K562 (cell line): ENCODE data around the gene KAZN. TPM values are rescaled to one million over a fixed set of nuclear protein-coding genes. Genes with fewer than 3 reads are reported as not detected.

Experiments used
- DIDO1 ChIP-seq: fragments of 450-650 bp; IDR thresholded peaks from 2 replicates; pipeline ENCODE4 v1.6.1; 2016; ENCODE audit warnings: low read depth, missing biosample characterization, missing genetic modification characterization
- EP300 ChIP-seq: IDR thresholded peaks from 2 replicates; pipeline ENCODE4 v1.6.1; 2012; ENCODE audit warnings: low read length, improper control_type of control experiment
- HDAC2 ChIP-seq: fragments of 450-650 bp; IDR thresholded peaks from 2 replicates; pipeline ENCODE4 v1.6.1; 2016; ENCODE audit warnings: mild to moderate bottlenecking
- KAT7 ChIP-seq: sonication (generic); formaldehyde crosslinking; IDR thresholded peaks from 2 replicates; pipeline ENCODE4 v1.8.0; 2022; ENCODE audit warnings: missing genetic modification reagents, mild to moderate bottlenecking, borderline replicate concordance
- MTA3 ChIP-seq: fragments of 450-650 bp; formaldehyde crosslinking; IDR thresholded peaks from 2 replicates; pipeline ENCODE4 v1.6.1; 2017; ENCODE audit warnings: mild to moderate bottlenecking, borderline replicate concordance
- POLR2H ChIP-seq: IDR thresholded peaks from 2 replicates; pipeline ENCODE4 v1.6.1; 2016; ENCODE audit warnings: missing genetic modification characterization, low read depth, mild to moderate bottlenecking, control low read depth, missing compliant biosample characterization, moderate library complexity
- SIN3A ChIP-seq, 2 experiments: fragments of 150-350 bp in 1 of 2; IDR thresholded peaks; 2 replicates each; pipeline ENCODE4 v1.6.1; 2011 to 2016; ENCODE audit warnings: borderline replicate concordance in 2 of 2, low read depth in 2 of 2, low read length in 2 of 2, mild to moderate bottlenecking in 2 of 2, moderate library complexity in 2 of 2; ENCODE audit not compliant: control insufficient read depth in 1 of 2
- SPI1 ChIP-seq: IDR thresholded peaks from 2 replicates; pipeline ENCODE4 v1.6.1; 2011; ENCODE audit warnings: low read depth, low read length, control low read depth, borderline replicate concordance
- SRSF1 ChIP-seq: fragments of 200-400 bp; formaldehyde crosslinking; IDR thresholded peaks from 2 replicates; pipeline ENCODE4 v1.6.1; 2017; ENCODE audit warnings: mild to moderate bottlenecking, low read depth, low read length, moderate library complexity
- ZNF174 ChIP-seq: fragments of 250-450 bp; sonication (Bioruptor Pico); IDR thresholded peaks from 2 replicates; pipeline ENCODE4 v1.4.0; 2020; ENCODE audit warnings: mild to moderate bottlenecking
- ZNF253 ChIP-seq: fragments of 250-450 bp; sonication (Bioruptor Pico); conservative IDR thresholded peaks from 2 replicates; pipeline ENCODE4 v1.6.1; 2021; ENCODE audit warnings: mild to moderate bottlenecking
- ZSCAN32 ChIP-seq: fragments of 450-650 bp; formaldehyde crosslinking; IDR thresholded peaks from 2 replicates; pipeline ENCODE4 v1.4.0; 2020; ENCODE audit warnings: mild to moderate bottlenecking, moderate library complexity
- polyA plus RNA-seq, 8 experiments: library from polyadenylated mRNA; depleted of rRNA in 4 of 8; stranded (reverse) in 5 of 8; unstranded in 3 of 8; fragments of >200 nt; fragmentation: Nextera tagmentation in 2 of 8; fragmentation: Illumina TruSeq in 1 of 8; extraction: Ambion mirVana in 2 of 8; extraction: Trizol in 1 of 8; gene quantifications; 2 replicates each; pipeline versions ENCODE4 v1.2.1 to v1.2.3, GENCODE V29; 2011 to 2014; ENCODE audit warnings: inconsistent platforms in 1 of 8, missing spikeins in 1 of 8
- total RNA-seq, 7 experiments: library from RNA; depleted of rRNA in 6 of 7; stranded (reverse); fragments of >200 nt in 6 of 7; fragmentation: Illumina TruSeq in 2 of 7; extraction: Trizol in 2 of 7; gene quantifications; 2 replicates each; pipeline versions ENCODE4 v1.2.1 to v1.2.3, GENCODE V29; 2011 to 2021; ENCODE audit warnings: low replicate concordance in 1 of 7
- TF ChIP-seq, protein P1 (sequence below): fragments of 150-350 bp; IDR thresholded peaks from 2 replicates; pipeline ENCODE4 v1.6.1; 2014; ENCODE audit warnings: low read depth, mild to moderate bottlenecking, low read length, borderline replicate concordance
- TF ChIP-seq, protein P2 (sequence below): IDR thresholded peaks from 2 replicates; pipeline ENCODE4 v1.6.1; 2011; ENCODE audit warnings: borderline replicate concordance, low read depth, mild to moderate bottlenecking, moderate library complexity, low read length; ENCODE audit not compliant: insufficient read depth, poor library complexity, severe bottlenecking
- TF ChIP-seq, protein P3 (sequence below): fragments of 450-650 bp; IDR thresholded peaks from 2 replicates; pipeline ENCODE4 v1.6.1; 2016
- TF ChIP-seq, protein P4 (sequence below): fragments of 250-450 bp; sonication (Bioruptor Pico); IDR thresholded peaks from 2 replicates; pipeline ENCODE4 v1.8.0; 2022; ENCODE audit warnings: moderate library complexity, mild to moderate bottlenecking, inconsistent platforms
- TF ChIP-seq, protein P5 (sequence below): fragments of 250-450 bp; sonication (Bioruptor Pico); IDR thresholded peaks from 2 replicates; pipeline ENCODE4 v1.4.0; 2020

KAZN gene
- total and polyA plus RNA-seq, 9 of the 15 experiments (the other 6 are each of a cell fraction or from before 2014, with no cell fraction given), result 2.1 to 21.6 (median 5.4) TPM

DNA sequence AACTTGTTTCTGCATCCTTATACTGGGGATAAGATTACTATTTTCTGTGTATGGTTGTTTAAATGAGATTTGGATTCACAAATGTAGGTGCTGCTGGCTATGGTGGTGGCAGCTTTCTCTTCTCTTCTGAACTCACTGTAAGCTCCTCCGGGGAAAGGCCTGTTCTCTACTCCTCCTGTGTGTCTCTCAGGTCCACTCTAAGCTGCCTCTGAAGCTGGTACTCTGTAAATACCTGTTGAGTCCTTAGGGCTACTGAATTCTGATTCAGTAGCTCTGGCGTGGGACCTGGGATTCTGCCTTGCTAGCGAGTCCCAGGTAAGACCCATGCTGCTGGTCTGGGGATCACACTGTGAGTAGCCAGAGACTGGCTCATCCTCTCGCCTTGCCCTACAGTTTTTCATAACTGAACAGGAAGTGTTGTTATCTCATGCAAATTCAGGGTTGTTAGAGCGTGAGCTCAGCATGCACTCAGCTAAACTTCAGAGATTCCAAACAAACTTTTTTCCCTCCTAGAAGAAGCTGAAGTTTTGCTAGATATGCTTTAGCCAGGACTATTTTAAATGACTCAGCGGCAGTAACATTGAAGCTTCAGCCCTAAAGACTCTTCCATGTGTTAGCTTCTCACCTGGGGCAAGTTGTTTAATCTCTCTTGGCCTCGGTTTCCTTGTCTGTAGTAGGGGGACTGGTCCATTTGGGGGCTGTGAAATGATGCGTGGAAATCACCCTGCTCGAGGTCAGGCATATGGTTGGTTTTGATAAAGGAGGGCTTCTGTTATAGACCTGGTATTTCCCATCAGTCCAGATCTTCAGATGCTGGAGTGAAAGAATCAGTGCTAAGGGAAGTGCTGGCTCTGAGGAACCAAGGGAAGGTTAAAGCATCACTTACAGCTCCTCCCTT, 283.5 kb downstream of the KAZN start (continued):
- TF ChIP-seq, protein P1, sequence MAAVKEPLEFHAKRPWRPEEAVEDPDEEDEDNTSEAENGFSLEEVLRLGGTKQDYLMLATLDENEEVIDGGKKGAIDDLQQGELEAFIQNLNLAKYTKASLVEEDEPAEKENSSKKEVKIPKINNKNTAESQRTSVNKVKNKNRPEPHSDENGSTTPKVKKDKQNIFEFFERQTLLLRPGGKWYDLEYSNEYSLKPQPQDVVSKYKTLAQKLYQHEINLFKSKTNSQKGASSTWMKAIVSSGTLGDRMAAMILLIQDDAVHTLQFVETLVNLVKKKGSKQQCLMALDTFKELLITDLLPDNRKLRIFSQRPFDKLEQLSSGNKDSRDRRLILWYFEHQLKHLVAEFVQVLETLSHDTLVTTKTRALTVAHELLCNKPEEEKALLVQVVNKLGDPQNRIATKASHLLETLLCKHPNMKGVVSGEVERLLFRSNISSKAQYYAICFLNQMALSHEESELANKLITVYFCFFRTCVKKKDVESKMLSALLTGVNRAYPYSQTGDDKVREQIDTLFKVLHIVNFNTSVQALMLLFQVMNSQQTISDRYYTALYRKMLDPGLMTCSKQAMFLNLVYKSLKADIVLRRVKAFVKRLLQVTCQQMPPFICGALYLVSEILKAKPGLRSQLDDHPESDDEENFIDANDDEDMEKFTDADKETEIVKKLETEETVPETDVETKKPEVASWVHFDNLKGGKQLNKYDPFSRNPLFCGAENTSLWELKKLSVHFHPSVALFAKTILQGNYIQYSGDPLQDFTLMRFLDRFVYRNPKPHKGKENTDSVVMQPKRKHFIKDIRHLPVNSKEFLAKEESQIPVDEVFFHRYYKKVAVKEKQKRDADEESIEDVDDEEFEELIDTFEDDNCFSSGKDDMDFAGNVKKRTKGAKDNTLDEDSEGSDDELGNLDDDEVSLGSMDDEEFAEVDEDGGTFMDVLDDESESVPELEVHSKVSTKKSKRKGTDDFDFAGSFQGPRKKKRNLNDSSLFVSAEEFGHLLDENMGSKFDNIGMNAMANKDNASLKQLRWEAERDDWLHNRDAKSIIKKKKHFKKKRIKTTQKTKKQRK, result no peak
- TF ChIP-seq HDAC2 (0 out of 2 replicates have a peak, but pooled peaks have one; percentile 52), MTA3 (0 out of 2 replicates have a peak, but pooled peaks have one; percentile 38), ZNF253 (CRISPR knock-in tag) (no peak), DIDO1 (tag) (no peak), ZNF174 (no peak), ZSCAN32 (CRISPR knock-in tag) (no peak), KAT7 (CRISPR knock-in tag) (0 out of 2 replicates have a peak, but pooled peaks have one; percentile 54), SPI1 (peak; percentile 69; the same call in 1 of the 2 replicates), EP300 (peak; percentile 69; the same call in 1 of the 2 replicates), SIN3A (IDR thresholded peaks at IDR 0.05; ENCODE audit: borderline replicate concordance in 2 of 2, control insufficient read depth in 1 of 2, low read depth in 2 of 2, low read length in 2 of 2) (no peak), SRSF1 (no peak), POLR2H (no peak)
- TF ChIP-seq, protein P2, sequence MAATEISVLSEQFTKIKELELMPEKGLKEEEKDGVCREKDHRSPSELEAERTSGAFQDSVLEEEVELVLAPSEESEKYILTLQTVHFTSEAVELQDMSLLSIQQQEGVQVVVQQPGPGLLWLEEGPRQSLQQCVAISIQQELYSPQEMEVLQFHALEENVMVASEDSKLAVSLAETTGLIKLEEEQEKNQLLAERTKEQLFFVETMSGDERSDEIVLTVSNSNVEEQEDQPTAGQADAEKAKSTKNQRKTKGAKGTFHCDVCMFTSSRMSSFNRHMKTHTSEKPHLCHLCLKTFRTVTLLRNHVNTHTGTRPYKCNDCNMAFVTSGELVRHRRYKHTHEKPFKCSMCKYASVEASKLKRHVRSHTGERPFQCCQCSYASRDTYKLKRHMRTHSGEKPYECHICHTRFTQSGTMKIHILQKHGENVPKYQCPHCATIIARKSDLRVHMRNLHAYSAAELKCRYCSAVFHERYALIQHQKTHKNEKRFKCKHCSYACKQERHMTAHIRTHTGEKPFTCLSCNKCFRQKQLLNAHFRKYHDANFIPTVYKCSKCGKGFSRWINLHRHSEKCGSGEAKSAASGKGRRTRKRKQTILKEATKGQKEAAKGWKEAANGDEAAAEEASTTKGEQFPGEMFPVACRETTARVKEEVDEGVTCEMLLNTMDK, result no peak
- TF ChIP-seq, protein P3, sequence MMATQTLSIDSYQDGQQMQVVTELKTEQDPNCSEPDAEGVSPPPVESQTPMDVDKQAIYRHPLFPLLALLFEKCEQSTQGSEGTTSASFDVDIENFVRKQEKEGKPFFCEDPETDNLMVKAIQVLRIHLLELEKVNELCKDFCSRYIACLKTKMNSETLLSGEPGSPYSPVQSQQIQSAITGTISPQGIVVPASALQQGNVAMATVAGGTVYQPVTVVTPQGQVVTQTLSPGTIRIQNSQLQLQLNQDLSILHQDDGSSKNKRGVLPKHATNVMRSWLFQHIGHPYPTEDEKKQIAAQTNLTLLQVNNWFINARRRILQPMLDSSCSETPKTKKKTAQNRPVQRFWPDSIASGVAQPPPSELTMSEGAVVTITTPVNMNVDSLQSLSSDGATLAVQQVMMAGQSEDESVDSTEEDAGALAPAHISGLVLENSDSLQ, result no peak
- TF ChIP-seq, protein P4, sequence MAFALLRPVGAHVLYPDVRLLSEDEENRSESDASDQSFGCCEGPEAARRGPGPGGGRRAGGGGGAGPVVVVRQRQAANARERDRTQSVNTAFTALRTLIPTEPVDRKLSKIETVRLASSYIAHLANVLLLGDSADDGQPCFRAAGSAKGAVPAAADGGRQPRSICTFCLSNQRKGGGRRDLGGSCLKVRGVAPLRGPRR (CRISPR knock-in tag), result no peak
- TF ChIP-seq, protein P5, sequence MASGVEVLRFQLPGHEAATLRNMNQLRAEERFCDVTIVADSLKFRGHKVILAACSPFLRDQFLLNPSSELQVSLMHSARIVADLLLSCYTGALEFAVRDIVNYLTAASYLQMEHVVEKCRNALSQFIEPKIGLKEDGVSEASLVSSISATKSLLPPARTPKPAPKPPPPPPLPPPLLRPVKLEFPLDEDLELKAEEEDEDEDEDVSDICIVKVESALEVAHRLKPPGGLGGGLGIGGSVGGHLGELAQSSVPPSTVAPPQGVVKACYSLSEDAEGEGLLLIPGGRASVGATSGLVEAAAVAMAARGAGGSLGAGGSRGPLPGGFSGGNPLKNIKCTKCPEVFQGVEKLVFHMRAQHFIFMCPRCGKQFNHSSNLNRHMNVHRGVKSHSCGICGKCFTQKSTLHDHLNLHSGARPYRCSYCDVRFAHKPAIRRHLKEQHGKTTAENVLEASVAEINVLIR, result no peak
